Activated naive CD4-positive, alpha-beta T cell treated with anti-CD3 and anti-CD28 coated beads, Interleukin-2, amount 50 U/mL, for 24 hours (primary cell): ENCODE measurements around the gene SLC31A1.
"Not testable (repeated sequence)": the region's sequence is repeated elsewhere in the genome, so short reads cannot be mapped to it uniquely, and the experiment has no call there.

Source experiments
- H3K27ac Mint-ChIP-seq: one replicate; pipeline ENCODE4 v1.8.0; 2021; ENCODE audit warnings: mild to moderate bottlenecking, mixed read lengths
- H3K27me3 Mint-ChIP-seq: one replicate; pipeline ENCODE4 v1.8.0; 2021; ENCODE audit warnings: mixed read lengths
- H3K36me3 Mint-ChIP-seq: one replicate; pipeline ENCODE4 v1.8.0; 2021; ENCODE audit warnings: mixed read lengths
- H3K4me1 Mint-ChIP-seq: one replicate; pipeline ENCODE4 v1.8.0; 2021; ENCODE audit warnings: mixed read lengths
- H3K4me3 Mint-ChIP-seq: one replicate; pipeline ENCODE4 v1.8.0; 2021; ENCODE audit warnings: mild to moderate bottlenecking, mixed read lengths
- H3K9me3 Mint-ChIP-seq: one replicate; pipeline ENCODE4 v1.8.0; 2021; ENCODE audit warnings: mixed read lengths

The SLC31A1 gene

DNA sequence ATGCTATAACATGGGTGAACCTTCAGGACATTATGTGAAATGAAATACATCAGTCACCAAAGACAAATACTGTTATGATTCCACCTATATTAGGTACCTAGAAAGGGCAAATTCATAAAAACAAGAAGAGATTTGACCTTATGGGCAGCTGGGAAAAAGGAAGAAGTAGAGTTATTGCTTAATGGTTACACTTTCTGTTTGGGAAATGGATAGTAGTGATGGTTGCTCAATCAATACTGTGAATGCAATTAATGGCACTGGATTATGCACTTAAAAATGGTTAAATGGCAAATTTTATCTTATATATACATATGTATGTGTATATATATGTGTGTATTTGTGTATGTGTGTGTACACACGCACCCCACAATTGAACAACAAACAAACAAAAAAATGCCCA lies 15.5 kb upstream of the SLC31A1 start:
- no peak overlapping the region for H3K27ac Mint-ChIP-seq

GRCh38 chr9:113210815-113211214 lies 10.5 kb upstream of the SLC31A1 start:
- H3K4me1 Mint-ChIP-seq: peaks cover 18% of the 10 kb centered on the region
- no peak overlapping the region for H3K4me3 Mint-ChIP-seq
- no peaks in the 10 kb centered on the region for H3K9me3 Mint-ChIP-seq
- peaks cover 16% of the 10 kb centered on the region for H3K36me3 Mint-ChIP-seq
- H3K27me3 Mint-ChIP-seq: no peaks in the 10 kb centered on the region
- no peak overlapping the region for H3K27ac Mint-ChIP-seq

More for the DNA sequence above, 15.5 kb upstream of the SLC31A1 start:
- H3K4me1 Mint-ChIP-seq: peaks cover 4% of the 10 kb centered on the region
- H3K27me3 Mint-ChIP-seq: no peaks in the 10 kb centered on the region
- H3K4me3 Mint-ChIP-seq: no peak overlapping the region
- H3K9me3 Mint-ChIP-seq: no peaks in the 10 kb centered on the region
- H3K36me3 Mint-ChIP-seq: peaks cover 23% of the 10 kb centered on the region

DNA sequence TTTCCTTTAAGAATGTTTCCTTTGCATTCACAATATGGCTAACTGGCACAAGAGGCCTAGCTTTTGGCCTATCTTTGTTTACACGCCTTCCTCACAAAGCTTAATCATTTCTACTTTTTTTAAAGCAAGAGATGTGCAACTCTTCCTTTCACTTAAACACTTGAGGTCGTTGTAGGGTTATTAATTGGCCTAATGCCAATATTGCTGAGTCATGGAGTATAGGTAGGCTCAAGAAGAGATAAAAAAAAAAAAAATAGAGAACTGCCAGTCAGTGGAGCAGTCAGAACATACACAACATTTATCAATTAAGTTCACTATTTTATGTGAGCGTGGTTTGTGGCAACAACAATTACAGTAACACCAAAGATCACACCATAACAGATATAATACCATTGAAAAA lies 6.2 kb upstream of the SLC31A1 start:
- Mint-ChIP-seq H3K9me3 (no peaks in the 10 kb centered on the region), H3K4me1 (peaks cover 40% of the 10 kb centered on the region), H3K36me3 (peaks cover 6% of the 10 kb centered on the region), H3K27ac (no peak overlapping the region), H3K27me3 (no peaks in the 10 kb centered on the region), H3K4me3 (no peak overlapping the region)

DNA sequence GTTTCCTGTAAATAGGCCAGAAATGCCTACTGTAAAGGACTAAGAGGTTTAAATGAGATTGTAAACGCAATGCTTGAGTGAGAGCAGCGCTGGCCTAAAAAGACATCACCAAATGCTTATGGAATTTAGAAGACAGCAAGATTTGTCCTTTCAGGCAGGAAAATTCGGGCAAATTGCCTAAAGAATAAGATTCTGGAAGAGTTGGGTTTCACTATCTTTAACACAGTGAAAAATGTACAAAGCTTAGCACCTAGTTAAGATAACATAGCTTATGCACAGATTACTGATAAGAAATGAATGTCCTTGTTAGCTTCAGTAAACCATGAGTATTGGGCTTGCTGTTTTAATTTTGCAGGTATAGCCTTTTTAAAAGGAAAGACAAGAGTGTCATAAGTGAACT lies 4.9 kb upstream of the SLC31A1 start:
- no peaks in the 10 kb centered on the region for H3K27me3 Mint-ChIP-seq
- no peak overlapping the region for H3K4me3 Mint-ChIP-seq
- H3K4me1 Mint-ChIP-seq: peaks cover 40% of the 10 kb centered on the region
- H3K9me3 Mint-ChIP-seq: no peaks in the 10 kb centered on the region
- H3K36me3 Mint-ChIP-seq: peaks cover 6% of the 10 kb centered on the region
- no peak overlapping the region for H3K27ac Mint-ChIP-seq

GRCh38 chr9:113219186-113219936 lies 2.0 kb upstream of the SLC31A1 start:
- H3K4me1 Mint-ChIP-seq: peaks cover 44% of the 10 kb centered on the region
- no peaks in the 10 kb centered on the region for H3K9me3 Mint-ChIP-seq
- H3K4me3 Mint-ChIP-seq: peak overlapping the region; percentile 99

GRCh38 chr9:113219969-113220368 lies 1.4 kb upstream of the SLC31A1 start:
- Mint-ChIP-seq H3K36me3 (no peaks in the 10 kb centered on the region), H3K4me1 (peaks cover 39% of the 10 kb centered on the region), H3K27ac (peak overlapping the region; percentile 13), H3K27me3 (no peaks in the 10 kb centered on the region), H3K9me3 (no peaks in the 10 kb centered on the region), H3K4me3 (peak overlapping the region; percentile 99)

More at GRCh38 chr9:113219186-113219936, 2.0 kb upstream of the SLC31A1 start:
- H3K36me3 Mint-ChIP-seq: no peaks in the 10 kb centered on the region
- H3K27ac Mint-ChIP-seq: peak overlapping the region; percentile 13
- no peaks in the 10 kb centered on the region for H3K27me3 Mint-ChIP-seq

DNA sequence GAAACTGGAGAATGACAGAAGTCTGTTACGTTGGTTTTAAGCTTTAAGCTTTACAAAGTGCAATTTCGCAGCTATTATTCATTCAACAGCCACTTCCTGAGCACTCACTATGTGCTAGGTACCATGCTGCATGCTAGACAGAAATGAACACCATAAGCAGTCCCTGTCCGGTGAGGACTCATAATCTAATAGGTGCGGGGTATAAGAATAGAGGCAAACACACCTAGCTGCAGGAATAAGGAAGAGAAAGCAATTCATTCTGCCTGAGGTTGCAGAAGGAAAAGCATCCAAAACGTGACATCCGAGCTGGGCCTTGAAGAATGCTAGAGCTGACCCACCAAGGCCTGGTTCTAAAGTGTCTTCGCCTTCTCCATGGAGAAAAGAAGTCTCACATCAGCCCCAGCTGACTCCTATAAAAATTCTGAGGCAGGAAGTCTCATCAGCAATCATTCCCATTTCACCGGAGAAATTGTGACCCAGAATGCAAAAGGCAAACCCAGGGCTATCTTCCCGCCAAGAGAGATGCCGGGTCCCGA lies 809 bp upstream of the SLC31A1 start:
- H3K4me1 Mint-ChIP-seq: peaks cover 35% of the 10 kb centered on the region
- H3K36me3 Mint-ChIP-seq: no peaks in the 10 kb centered on the region
- H3K9me3 Mint-ChIP-seq: no peaks in the 10 kb centered on the region
- H3K27me3 Mint-ChIP-seq: no peaks in the 10 kb centered on the region
- peak overlapping the region; percentile 97 for H3K27ac Mint-ChIP-seq
- H3K4me3 Mint-ChIP-seq: peak overlapping the region; percentile 99

- Mint-ChIP-seq H3K4me1 (peaks cover 31% of the 10 kb centered on the region), H3K27ac (no peak overlapping the region), H3K36me3 (no peaks in the 10 kb centered on the region), H3K4me3 (peak overlapping the region; percentile 99), H3K9me3 (no peaks in the 10 kb centered on the region), H3K27me3 (no peaks in the 10 kb centered on the region)
These were observed 597 bp downstream of the SLC31A1 start for GRCh38 chr9:113221800-113222481.

DNA sequence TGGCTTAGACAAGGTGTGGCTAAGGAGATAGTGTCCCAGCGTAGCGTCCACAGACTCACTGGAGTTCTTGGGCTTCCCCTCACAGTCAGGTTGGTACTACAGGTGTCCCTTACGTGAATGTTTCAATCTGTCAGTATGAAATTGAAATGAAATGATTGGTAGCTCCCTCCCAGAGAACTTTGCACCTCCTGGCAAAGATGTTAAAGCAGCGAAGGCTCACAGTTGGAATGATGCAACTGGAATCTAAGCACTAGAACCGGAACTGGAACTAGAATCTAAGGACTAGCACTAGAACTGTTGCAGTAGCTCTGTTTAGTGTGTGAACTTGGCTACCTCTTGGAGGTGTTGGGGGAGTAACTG lies 1.1 kb downstream of the SLC31A1 start:
- Mint-ChIP-seq H3K4me1 (peaks cover 31% of the 10 kb centered on the region), H3K4me3 (peak overlapping the region; percentile 99), H3K27ac (no peak overlapping the region), H3K27me3 (no peaks in the 10 kb centered on the region), H3K36me3 (no peaks in the 10 kb centered on the region), H3K9me3 (no peaks in the 10 kb centered on the region)

GRCh38 chr9:113223963-113224362 lies 2.6 kb downstream of the SLC31A1 start:
- no peaks in the 10 kb centered on the region for H3K27me3 Mint-ChIP-seq

GRCh38 chr9:113227436-113227835 lies 6.1 kb downstream of the SLC31A1 start:
- Mint-ChIP-seq H3K27me3 (no peaks in the 10 kb centered on the region), H3K4me3 (no peak overlapping the region), H3K4me1 (peaks cover 13% of the 10 kb centered on the region), H3K36me3 (no peaks in the 10 kb centered on the region), H3K27ac (no peak overlapping the region), H3K9me3 (no peaks in the 10 kb centered on the region)

More at GRCh38 chr9:113223963-113224362, 2.6 kb downstream of the SLC31A1 start:
- no peaks in the 10 kb centered on the region for H3K36me3 Mint-ChIP-seq
- no peak overlapping the region for H3K27ac Mint-ChIP-seq
- no peak overlapping the region for H3K4me3 Mint-ChIP-seq
- H3K4me1 Mint-ChIP-seq: peaks cover 25% of the 10 kb centered on the region
- H3K9me3 Mint-ChIP-seq: no peaks in the 10 kb centered on the region

- H3K9me3 Mint-ChIP-seq: no peaks in the 10 kb centered on the region
- H3K4me3 Mint-ChIP-seq: no peak overlapping the region
- no peaks in the 10 kb centered on the region for H3K27me3 Mint-ChIP-seq
- H3K4me1 Mint-ChIP-seq: peaks cover 16% of the 10 kb centered on the region
- no peaks in the 10 kb centered on the region for H3K36me3 Mint-ChIP-seq
- H3K27ac Mint-ChIP-seq: peak overlapping the region; percentile 42
These were observed 6.9 kb downstream of the SLC31A1 start for GRCh38 chr9:113228130-113228665.

- H3K36me3 Mint-ChIP-seq: peaks cover 2% of the 10 kb centered on the region
- no peaks in the 10 kb centered on the region for H3K9me3 Mint-ChIP-seq
- no peak overlapping the region for H3K27ac Mint-ChIP-seq
- no peak overlapping the region for H3K4me3 Mint-ChIP-seq
- peaks cover 23% of the 10 kb centered on the region for H3K4me1 Mint-ChIP-seq
- H3K27me3 Mint-ChIP-seq: no peaks in the 10 kb centered on the region
These were observed 10.4 kb downstream of the SLC31A1 start for GRCh38 chr9:113231701-113232100.

DNA sequence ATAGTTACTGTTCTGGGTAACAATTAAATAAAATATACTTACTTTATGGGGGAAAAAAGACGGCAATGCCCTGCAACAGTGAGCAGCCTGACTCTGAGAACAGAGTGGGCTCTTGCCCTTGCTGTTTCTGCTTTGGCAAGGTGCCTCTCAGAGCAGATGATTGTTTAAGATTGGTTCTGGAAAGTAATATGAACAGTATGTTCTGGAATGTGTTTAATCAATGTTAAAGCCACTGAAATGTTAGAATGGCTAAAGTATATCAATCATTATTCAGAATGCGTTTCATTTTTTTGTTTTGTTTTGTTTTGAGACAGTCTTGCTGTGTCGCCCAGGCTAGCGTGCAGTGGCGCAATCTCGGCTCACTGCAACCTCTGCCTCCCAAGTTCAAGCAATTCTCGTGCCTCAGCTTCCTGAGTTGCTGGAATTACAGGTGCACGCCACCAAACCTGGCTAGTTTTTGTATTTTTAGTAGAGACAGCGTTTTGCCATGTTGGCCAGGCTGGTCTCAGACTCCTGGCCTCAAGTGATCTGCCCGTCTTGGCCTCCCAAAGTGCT lies 14.4 kb downstream of the SLC31A1 start:
- H3K4me3 Mint-ChIP-seq, H3K27me3 Mint-ChIP-seq, H3K27ac Mint-ChIP-seq, H3K9me3 Mint-ChIP-seq, H3K36me3 Mint-ChIP-seq: not testable (repeated sequence)
- H3K4me1 Mint-ChIP-seq: peaks cover 17% of the 10 kb centered on the region

- H3K4me3 Mint-ChIP-seq: no peak overlapping the region
- peaks cover 6% of the 10 kb centered on the region for H3K36me3 Mint-ChIP-seq
- no peaks in the 10 kb centered on the region for H3K27me3 Mint-ChIP-seq
- no peak overlapping the region for H3K27ac Mint-ChIP-seq
- H3K9me3 Mint-ChIP-seq: no peaks in the 10 kb centered on the region
- H3K4me1 Mint-ChIP-seq: peaks cover 16% of the 10 kb centered on the region
These were observed 15.7 kb downstream of the SLC31A1 start for GRCh38 chr9:113237026-113237425.
